Glomerular visceral epithelial cell (primary cell): ENCODE results near the gene RALGAPB.
A peak's percentile ranks its signal among the peaks of the same experiment; 100 is the strongest.
"Not testable (repeated sequence)": the region's sequence is repeated elsewhere in the genome, so short reads cannot be mapped to it uniquely, and the experiment has no call there.

Source experiments
- DNase-seq: peaks from one replicate; pipeline ENCODE4 v3.0.0-alpha.2; 2016; ENCODE audit errors: extremely low spot score

The RALGAPB gene

DNA sequence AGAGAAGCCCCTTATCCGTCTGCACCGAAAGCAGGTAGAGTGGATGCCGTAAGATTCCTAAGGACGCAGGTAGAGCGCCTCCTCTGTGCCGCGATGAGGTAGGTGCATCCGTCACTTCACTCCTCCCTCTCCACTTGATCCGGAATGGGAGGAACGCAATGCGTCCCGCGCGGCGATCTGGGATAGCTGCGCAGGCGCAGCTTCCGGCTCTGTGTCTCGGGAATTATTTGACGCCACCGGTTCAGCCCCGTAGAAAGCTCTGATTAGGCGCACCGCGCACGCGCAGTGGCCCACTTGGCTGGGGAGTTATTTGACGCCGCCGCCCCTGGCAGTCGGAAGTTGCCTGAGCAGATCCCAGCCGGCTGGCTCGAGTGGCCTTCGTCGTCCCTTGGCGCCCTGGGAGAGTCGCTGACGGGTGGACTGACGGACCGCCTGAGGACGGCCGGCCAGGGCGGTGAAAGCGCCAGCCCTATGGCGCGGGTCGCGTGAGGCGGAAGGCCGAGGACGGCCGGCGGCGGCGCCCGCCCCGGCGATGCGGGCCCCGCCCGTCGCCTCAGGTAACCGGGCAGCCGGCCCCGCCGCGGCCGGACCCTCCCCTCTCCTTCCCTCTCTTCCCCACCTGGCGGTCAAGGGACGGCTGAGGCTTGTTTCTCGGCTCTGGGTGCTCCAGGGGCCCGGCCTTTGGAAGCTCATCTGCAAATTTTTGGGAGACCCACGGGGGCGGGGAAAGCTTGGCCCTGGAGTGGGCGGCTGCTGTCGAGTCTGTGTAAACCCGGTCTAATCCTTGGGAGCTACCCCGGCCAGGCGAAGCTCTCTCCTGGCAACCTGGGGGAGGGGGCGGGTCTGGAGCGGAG is at the start of gene RALGAPB:
TSS of gene RALGAPB (plus strand) at position 331 of the 854 bp plus-strand sequence. CDS start 15,590 bp downstream, outside the sequence.
- peak; percentile 100 for DNase-seq

DNA sequence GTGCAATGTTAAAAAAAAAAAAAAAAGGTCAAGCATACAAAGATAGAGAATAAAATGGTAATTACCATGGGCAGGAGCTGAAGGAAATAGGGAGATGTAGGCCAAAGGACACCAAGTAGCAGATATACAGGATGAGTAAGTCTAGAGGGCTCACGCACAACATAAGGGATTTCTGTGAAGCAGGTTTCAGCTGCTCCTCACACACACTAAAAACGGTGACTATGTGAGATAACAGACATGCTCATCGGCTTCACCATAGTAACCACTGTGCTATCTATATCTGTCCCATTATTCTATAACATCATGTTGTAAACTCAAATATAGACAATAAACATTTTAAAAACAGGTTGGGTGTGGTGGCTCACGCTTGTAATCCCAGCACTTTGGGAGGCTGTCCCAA is 49.1 kb upstream of the RALGAPB start:
- no peak for DNase-seq

DNA sequence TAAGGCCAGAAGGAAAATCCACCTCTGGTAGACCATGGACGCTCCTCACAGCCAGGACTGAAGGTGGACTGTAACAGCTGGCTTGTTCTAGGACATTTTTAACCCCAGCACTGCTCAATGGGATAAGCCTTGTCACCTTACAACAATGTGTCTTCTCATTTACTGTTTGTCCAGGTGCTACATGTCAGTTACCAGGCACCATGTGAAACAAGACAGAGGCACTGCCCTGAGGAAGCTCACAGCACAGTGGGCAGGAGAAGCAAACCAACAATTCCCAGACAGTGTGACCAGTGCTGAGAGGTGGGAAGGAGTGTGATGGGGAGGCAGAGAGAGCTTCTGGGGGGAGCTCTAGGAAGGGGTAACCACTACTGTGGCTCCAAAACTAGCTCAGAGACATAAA is 48.2 kb upstream of the RALGAPB start:
- no peak for DNase-seq

DNA sequence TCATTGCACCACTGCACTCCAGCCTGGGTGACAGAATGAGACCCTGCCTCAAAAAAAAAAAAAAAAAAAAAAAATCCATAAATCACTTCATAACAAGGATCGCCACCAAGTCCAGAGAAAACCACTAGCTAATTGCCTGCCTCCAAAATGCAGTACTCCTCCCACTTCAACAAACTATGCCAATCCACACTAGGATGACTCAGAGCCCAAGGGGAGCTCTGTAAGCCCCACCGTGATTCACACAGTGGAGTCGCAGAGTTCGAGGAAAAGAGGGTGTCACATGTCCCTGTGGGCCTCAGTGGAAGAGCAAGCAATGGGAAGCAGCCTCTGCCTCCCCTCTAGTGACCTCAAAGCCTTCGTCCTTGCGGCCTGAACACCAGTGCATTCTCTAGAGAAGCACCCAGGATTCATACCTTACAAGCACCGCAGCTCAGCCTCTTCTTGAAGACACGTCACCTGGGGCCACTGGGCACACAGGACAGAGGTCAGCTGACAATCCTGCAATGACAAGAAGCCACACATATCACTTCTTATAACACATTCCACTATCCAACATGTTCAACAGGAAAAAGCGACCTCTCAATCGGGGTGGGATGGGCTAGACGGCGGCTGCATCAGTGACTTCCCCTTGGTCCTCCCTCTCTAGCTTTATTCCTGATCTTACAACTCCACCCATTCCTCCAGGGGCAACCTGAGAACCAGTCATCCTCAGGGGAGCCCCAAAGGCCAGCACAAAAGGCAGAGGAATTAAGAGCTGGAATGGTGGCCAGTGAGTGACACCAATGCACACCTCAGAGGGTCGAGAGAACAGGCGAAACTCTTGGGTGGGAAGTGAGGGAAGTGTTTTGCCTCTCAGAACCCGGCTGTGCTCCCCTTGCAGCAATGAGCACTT is 46.4 kb upstream of the RALGAPB start:
- DNase-seq: peak; percentile 86

DNA sequence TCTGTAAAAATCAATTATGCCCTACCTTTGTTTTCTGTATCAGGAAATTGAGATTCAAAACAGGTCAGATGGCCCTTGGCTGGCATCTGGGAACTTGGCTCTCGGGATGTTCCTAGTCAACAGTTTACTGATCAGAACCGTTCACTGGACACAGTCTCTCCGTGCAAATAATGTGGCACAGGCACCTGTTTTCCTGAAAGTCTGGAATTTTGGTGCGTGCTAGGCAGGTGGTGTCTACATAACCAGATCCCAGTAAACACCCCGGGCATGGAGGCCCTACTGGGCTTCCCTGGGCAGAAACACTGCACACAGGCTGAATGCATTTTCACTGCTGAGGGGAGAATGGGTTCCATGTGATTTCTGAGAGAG is 45.0 kb upstream of the RALGAPB start:
- DNase-seq: no peak

DNA sequence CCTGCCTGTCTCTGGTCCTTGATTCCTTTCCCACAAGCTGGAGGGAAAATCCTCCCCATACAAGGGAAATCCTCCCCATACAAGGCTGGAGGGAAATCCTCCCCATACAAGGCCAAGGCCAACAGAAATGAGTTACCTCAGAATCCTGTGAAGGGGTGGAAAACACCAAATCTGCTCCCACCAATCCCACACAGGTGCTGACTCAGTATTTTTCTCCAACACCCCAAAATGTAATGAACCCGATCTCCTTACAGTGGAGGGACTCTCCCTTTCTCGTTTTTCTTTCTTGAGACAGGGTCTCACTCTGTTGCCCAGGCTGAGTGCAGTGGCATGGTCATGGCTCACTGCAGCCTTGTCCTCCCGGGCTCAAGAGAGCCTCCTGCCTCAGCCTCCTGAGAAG is 43.8 kb upstream of the RALGAPB start:
- DNase-seq: no peak

DNA sequence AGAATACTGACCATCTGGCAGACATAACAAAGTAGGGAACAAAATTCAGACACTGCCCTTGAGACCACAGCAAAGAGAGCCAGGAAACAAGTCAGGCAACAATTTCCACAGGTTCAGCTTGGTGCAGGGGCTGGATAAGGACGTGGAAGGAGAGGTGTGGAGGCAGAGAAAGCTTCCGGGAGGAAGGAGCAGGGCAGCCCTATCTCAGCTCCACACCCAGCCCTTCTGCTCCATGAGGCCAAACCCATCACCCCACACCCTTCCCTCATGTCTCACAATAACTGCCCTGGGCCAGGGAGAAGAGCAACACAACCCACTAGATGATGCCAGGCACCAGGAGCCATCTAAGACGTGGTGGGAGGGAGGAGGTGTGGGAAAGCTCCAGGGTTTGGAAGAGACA is 43.3 kb upstream of the RALGAPB start:
- DNase-seq: no peak

DNA sequence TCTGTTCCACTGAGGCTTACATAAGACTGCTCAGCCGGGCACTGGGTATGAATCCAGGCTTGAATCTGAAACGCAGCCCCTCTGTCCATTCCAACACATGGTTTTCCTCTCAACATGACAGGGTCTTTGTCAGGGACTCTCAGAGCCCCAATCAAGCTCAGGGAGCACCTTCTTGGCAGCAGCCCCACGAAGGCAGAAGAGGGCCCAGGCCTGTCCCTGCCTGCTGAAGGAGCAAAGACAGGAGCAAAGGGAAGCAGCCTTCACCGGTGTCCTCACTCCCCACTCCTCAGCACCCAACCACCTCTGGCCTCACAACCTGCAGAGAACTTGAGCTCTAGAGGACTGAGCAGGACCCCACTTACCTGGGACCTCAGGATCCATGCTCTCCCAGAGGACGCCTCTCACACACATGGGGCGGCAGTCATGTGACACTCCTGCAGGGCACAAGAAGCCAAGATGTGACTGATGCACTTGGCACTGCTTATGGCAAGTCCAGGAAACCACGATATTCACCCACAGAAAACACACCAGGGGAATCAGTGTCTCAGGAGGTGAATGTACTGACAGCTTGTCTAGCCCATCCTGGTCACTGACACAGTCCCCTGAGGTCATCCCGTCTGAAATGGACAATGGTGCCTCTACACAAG is 41.8 kb upstream of the RALGAPB start:
- DNase-seq: peak; percentile 40

DNA sequence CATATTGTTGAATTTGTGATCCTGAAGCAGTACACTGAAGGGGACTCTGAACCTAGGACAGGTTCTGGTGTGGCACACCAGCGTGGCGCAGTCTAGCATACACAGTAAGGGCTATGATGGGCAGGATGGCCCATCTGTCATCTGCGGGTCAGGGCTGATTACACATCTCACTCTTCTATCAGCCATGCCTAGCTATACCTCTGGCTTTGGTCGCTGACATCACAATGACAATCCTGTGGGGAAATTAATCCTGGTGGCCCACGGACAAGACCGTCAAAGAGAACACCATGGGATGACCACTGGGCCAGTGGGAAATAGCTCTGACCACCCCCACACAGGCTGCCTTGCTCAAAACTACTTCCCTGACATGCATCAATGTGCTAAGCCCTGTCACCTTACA is 40.4 kb upstream of the RALGAPB start:
- DNase-seq: no peak

DNA sequence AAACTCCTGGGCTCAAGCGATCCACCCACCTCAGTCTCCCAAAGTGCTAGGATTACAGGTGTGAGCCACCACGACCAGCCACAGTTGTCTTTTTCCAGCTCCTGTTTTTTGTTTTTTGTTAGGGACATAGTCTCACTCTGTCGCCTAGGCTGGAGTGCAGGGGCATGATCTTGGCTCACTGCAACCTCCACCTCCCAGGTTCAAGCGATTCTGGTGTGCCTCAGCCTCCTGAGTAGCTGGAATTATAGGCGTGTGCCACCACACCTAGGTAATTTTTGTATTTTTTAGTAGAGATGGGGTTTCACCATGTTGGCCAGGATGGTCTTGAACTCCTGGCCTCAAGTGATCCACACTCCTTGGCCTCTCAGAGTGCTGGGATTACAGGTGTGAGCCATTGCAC is 39.8 kb upstream of the RALGAPB start:
- DNase-seq: not testable (repeated sequence)

DNA sequence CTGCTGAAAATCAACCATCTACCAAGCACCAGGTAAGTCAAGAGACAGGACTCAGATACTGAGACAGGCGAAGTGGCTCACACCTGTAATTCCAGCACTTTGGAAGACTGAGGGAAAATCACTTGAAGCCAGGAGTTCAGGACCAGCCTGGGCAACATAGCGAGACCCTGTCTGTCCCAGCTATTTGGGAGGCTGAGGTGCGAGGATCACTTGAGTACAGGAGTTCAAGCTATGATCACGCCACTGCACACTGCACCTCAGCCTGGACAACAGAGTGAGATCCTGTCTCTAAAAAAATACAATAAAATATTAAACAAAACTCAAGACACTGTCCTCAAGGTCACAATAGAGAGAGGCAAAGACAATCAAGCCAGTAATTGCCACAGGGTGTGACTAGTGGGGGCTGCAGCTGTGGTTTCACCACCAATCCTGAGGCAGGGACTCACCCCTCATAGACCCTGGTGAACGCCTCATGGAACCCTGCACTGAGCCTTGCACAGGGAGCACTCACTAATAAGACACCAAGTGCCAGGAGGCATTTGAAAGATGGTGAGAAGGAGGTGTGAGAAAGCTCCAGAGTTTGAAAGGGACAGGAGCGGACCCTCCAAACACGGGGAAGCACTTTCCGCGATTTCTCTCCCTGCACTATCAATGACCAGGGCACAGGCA is 39.2 kb upstream of the RALGAPB start:
- DNase-seq: no peak

DNA sequence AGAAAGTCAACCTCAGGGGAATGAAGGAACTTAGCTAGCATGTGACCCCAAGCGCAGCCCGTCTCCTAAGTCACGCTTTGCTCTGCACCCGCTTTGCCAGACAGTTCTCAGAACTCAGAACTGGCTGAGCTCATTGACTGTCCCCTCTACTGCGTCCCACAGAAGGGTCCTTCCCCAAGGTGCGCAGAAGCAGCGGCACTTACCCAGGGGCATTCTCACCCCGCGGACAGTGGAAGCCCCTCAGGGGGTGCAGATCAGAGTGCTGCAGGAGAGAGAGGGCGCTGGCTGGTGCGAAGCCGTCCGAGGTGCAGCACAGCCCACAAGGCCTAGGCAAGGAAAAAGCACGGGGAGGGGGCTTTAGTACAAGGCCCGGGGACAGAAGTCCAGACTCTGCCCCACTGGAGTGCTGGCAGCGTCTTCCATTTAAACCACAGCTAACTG is 38.3 kb upstream of the RALGAPB start:
- DNase-seq: no peak

DNA sequence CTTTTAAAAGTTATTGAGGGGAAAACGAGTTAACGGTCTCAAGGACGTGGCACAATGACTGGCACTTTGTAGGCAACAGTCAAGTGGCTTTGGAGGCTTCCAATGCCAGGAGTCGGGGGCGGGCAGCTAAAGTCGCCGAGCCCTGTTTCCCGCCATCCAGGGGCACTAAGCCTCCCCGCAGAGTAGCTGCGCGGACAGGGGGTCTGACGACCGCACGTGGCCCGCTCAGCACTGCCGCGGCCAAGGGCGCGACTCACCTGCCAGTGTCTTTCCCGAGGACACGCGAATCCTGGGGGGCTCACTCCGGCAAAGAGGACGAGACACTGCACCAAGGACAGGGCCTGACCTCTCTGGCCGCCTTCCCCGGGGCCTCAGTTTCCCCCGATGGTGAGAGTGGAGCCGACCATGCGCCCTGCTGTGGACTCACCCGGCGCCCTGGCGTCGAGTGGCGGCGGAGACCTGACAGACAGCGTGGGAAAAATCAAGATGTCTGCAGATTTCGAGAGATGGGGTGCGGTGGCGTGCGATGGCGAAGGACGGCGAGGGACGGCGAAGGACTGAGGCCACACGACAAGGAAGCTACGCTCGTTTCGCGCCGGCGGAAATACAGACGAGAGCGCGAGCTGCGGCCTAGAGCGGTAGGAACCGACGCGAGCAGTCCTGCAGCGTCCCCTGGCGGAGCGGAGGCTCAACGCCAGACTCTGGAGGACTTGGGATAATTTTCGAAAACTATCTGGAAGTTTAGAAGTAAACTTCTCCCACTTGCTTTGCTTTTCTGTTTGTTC is 37.7 kb upstream of the RALGAPB start, which contains the start of gene SNHG17:
TSS of gene SNHG17 (minus strand) at position 559 of the 785 bp plus-strand sequence.
- DNase-seq: peak; percentile 95

DNA sequence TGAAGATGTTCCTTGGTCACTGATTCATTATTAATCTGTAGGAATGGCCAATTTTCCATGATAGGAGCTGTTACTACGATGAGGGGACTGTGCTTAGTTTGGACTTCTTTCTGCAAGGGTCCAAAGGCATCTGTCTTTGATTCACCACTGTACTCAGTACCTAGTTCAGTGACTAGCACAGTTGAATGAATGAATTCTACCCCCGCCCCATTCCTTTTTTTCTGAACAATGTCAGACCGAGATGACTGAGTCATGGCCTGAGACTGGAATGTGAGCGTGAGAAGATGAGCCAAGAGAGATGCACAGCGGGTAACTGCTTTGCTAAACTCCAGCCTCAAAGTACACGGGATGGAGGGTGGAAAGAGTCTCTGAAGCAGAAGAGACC is 37.1 kb upstream of the RALGAPB start:
- peak; percentile 79 for DNase-seq

DNA sequence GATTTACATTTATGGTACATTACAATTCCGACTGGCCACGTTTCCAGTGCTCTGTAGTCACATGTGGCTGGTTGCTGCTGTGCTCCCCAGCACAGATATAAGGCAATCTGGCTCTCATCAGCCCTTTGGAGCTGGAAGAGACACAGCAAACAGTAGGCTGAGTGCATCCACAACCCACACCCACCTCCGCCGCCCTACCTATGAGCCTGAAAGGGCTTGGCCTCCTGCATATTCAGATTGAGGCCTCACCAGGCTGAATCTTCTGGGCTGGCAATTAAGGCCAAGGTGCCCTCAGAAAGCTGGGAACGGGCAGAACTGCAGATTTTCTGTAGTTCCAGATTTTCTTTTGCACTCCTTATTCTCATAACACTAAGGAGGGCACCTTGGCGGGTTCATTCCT is 34.8 kb upstream of the RALGAPB start:
- DNase-seq: no peak

DNA sequence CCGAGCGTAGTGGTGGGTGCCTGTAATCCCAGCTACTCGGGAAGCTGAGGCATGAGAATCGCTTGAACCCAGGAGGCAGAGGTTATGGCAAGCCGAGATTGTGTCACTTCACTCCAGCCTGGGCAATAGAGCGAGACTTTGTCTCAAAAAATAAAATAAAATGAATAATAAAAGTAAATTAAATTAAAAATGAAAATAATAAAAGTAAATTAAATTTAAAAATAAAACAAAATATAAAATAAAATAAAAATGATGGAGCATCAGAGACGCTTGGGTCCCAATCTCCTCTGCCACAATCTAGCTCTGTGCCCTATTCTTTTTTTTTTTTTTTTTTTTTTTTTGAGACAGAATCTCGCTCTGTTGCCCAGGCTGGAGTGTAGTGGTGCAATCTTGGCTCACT is 31.5 kb upstream of the RALGAPB start:
- not testable (repeated sequence) for DNase-seq

DNA sequence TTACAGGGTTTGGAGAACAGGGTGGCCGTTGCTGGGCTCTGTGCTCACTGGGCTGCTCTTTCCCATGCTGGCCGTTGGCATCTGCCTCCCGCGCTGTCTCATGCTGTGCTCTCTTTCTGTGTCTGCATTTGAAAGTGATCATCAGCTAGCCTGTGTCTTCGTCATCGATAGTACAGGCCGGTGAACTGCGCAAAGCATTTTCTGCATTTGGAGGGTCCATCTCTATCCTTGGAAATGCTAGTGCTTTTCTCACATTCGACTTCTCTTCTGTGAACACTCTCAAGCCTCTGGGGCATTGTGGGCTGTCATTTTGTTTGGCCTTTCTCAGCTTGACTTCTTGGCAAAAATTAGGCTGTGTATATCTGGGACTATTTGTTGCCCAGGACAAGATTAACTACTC is 30.7 kb upstream of the RALGAPB start:
- no peak for DNase-seq

DNA sequence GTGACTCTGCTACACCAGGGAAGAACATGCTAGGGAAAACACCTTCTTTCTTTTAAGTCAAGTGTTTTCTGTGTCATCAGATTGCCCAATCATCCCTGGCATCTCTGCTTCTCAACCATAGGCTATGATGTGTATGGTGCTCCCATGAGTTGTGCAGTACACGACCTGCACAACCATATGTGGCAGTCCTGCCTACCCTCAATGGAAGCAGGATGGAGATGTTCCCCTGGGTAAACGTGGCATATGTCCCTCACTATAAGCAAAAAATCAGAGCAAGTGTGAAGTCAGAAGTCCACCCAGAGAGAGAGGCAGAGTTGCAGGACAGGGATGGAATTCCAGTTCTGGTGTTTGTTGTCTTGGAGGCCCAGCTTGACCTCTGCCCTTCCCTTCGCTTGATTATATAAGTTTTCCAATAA is 27.3 kb upstream of the RALGAPB start:
- DNase-seq: no peak

DNA sequence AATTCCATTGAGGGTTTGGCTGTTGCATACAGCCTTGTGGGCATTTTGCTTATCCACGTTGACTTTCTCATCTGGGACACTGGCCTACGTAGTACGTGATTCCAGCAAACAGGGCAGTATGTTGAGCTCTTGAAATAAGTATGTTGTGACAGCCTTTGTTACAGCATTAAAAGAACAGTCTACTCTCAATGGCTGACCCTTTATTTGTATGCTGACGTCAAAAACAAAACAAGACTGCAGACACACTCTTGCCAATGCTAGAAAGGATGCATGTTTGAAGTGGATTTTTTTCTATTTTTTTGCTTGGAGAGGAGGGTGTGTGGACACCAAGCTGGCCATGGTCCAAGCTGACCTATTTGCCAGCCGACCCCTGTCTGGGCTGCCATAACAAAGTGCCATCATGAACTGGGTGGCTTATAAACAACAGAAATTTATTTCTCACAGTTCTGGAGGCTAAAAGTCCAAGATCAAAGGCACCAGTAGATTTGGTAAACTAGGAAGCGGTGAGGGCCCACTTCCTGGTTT is 26.7 kb upstream of the RALGAPB start:
- DNase-seq: no peak

DNA sequence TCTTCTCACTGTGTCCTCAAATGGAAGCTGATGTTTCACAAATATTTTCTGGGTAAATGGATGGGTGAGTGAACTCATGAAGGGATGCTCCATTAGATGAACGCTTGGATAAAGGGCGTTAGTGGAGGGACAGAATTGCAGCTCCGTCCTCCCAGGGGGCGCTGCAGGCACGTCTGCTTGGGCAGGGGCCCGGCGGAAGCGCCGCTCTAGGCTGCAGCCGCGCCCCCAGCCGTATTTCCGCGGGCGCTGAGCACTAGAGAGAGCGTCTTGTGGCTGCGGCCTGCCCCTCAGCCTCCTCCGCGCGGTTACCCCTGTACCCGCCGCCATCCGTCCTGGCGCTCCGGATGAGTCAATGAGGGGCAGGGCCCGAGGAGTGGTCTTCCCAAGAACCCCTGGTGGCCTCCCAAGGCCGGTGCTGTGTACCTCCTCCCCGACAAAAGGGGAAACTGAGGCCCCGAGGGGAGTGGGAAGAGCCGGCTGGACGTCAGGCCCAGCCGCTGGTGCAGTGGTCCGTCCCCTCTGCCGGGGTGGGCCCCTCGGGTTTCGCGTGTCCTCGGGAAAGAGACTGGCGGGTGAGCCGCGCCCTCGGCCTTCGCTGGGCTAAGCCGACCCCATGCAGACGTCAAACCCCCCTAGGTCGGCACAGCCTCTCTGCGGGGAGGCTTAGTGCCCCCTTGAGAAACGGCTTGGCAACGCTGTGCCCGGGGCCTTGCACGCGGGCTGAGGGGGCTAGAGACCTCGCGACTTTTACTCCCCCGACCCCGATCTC is 26.0 kb upstream of the RALGAPB start:
- peak; percentile 96 for DNase-seq
